Measurements from ENCODE around the gene PTPRB. TPM values are rescaled to one million over a fixed set of nuclear protein-coding genes. Genes with fewer than 3 reads are reported as not detected.

Gene PTPRB
- total and polyA plus RNA-seq, 2 donors from 2014 or later, result 13.5 to 71.6 TPM

- DNase-seq (no peak), FAIRE-seq (no peak)
- peaks cover 0 to 12% (median 0%) of the 10 kb centered on the region in 3 donors for H3K9me3 ChIP-seq (ENCODE audit: control insufficient read depth in 2 of 3, insufficient read depth in 1 of 3, low read length in 3 of 3)
- H3K4me3 ChIP-seq (ENCODE audit: low read length in 3 of 3), result no peak overlapping the region
- intact Hi-C loops (cut with DNase I), result no loop called here
- no peak overlapping the region for H3K27ac ChIP-seq (ENCODE audit: low read depth in 2 of 2, low read length in 2 of 2)
- no peak overlapping the region for H3K9ac ChIP-seq (ENCODE audit: low read length in 3 of 3)
- H3K27me3 ChIP-seq (ENCODE audit: control insufficient read depth, insufficient read depth, low read length), result no peaks in the 10 kb centered on the region
- H3K4me1 ChIP-seq (ENCODE audit: control insufficient read depth in 2 of 3, insufficient read depth in 2 of 3, low read depth in 1 of 3, low read length in 3 of 3), result no peaks in the 10 kb centered on the region
- TF ChIP-seq CTCF (IDR thresholded peaks at IDR 0.05; ENCODE audit: borderline replicate concordance, extremely low read depth, insufficient read depth), result no peak
- no peaks in the 10 kb centered on the region for H3K36me3 ChIP-seq (ENCODE audit: control insufficient read depth in 2 of 3, insufficient read depth in 3 of 3, low read length in 3 of 3)
Measured at GRCh38 chr12:70467918-70468733, 169.1 kb downstream of the PTPRB start.

- no peak for TF ChIP-seq CTCF (IDR thresholded peaks at IDR 0.05; ENCODE audit: borderline replicate concordance, extremely low read depth, insufficient read depth)
- Histone ChIP-seq H3K27me3 (ENCODE audit: control insufficient read depth, insufficient read depth, low read length) (no peaks in the 10 kb centered on the region), H3K4me3 (ENCODE audit: low read length in 3 of 3) (no peak overlapping the region), H3K4me1 (ENCODE audit: control insufficient read depth in 2 of 3, insufficient read depth in 2 of 3, low read depth in 1 of 3, low read length in 3 of 3) (no peaks in the 10 kb centered on the region), H3K9ac (ENCODE audit: low read length in 3 of 3) (no peak overlapping the region), H3K27ac (ENCODE audit: low read depth in 2 of 2, low read length in 2 of 2) (no peak overlapping the region), H3K36me3 (ENCODE audit: control insufficient read depth in 2 of 3, insufficient read depth in 3 of 3, low read length in 3 of 3) (no peaks in the 10 kb centered on the region), H3K9me3 (ENCODE audit: control insufficient read depth in 2 of 3, insufficient read depth in 1 of 3, low read length in 3 of 3) (peaks cover 0 to 12% (median 0%) of the 10 kb centered on the region in 3 donors)
- intact Hi-C loops (cut with DNase I), result no loop called here
- no peak for FAIRE-seq
- no peak for DNase-seq
Measured at GRCh38 chr12:70467476-70467875, 169.8 kb downstream of the PTPRB start.

- Histone ChIP-seq H3K4me1 (ENCODE audit: control insufficient read depth in 2 of 3, insufficient read depth in 2 of 3, low read depth in 1 of 3, low read length in 3 of 3) (no peaks in the 10 kb centered on the region), H3K9me3 (ENCODE audit: control insufficient read depth in 2 of 3, insufficient read depth in 1 of 3, low read length in 3 of 3) (peaks cover 0 to 12% (median 0%) of the 10 kb centered on the region in 3 donors), H3K36me3 (ENCODE audit: control insufficient read depth in 2 of 3, insufficient read depth in 3 of 3, low read length in 3 of 3) (no peaks in the 10 kb centered on the region), H3K4me3 (ENCODE audit: low read length in 3 of 3) (no peak overlapping the region), H3K27me3 (ENCODE audit: control insufficient read depth, insufficient read depth, low read length) (no peaks in the 10 kb centered on the region), H3K27ac (ENCODE audit: low read depth in 2 of 2, low read length in 2 of 2) (no peak overlapping the region), H3K9ac (ENCODE audit: low read length in 3 of 3) (no peak overlapping the region)
- no peak for TF ChIP-seq CTCF (IDR thresholded peaks at IDR 0.05; ENCODE audit: borderline replicate concordance, extremely low read depth, insufficient read depth)
- DNase-seq (no peak), FAIRE-seq (no peak)
- intact Hi-C loops (cut with DNase I), result no loop called here
Measured at GRCh38 chr12:70466753-70467152, 170.5 kb downstream of the PTPRB start.

All from kidney (tissue), 14 donors.